ENCODE results near the gene BCL7C.

The BCL7C gene

GRCh38 chr16:30931068-30931650 lies 37.3 kb upstream of the BCL7C start:
- ChIA-PET CTCF (interaction anchor here (9.9 kb wide), 1 partner anchor 8 kb away, joined by 98 read pairs; no protein-coding TSS in a partner anchor), POLR2A (no interaction called here)
- Histone ChIP-seq H3K27me3 (replicated peaks in 2 of 5; ENCODE audit: control insufficient read depth in 4 of 5, insufficient read depth in 5 of 5, low read length in 4 of 5) (no peaks in the 10 kb centered on the region), H3K9me3 (ENCODE audit: control extremely low read depth in 1 of 5, control insufficient read depth in 4 of 5, insufficient read depth in 2 of 5, low read depth in 1 of 5, low read length in 4 of 5) (no peaks in the 10 kb centered on the region), H3K4me1 (ENCODE audit: control extremely low read depth in 1 of 4, control insufficient read depth in 4 of 4, insufficient read depth in 4 of 4, low read length in 3 of 4) (peaks cover 0 to 19% (median 15%) of the 10 kb centered on the region in 4 experiments), H3K27ac (ENCODE audit: insufficient read depth in 1 of 2, low read depth in 1 of 2, low read length in 2 of 2, poor library complexity in 1 of 2, severe bottlenecking in 2 of 2) (no peak overlapping the region), H3K36me3 (ENCODE audit: control insufficient read depth in 4 of 4, insufficient read depth in 4 of 4, low read length in 3 of 4) (peaks cover 9 to 68% (median 37%) of the 10 kb centered on the region in 4 experiments), H3K4me3 (ENCODE audit: control insufficient read depth in 1 of 7, extremely low read depth in 1 of 7, insufficient read depth in 4 of 7, low read depth in 2 of 7, low read length in 6 of 7) (no peak overlapping the region)
- 86% methylated on average over 10 of the region's 12 CpGs for WGBS (ENCODE audit: insufficient coverage)
- no peak for DNase-seq

- peaks cover 9 to 72% (median 38%) of the 10 kb centered on the region in 4 experiments for H3K36me3 ChIP-seq (ENCODE audit: control insufficient read depth in 4 of 4, insufficient read depth in 4 of 4, low read length in 3 of 4)
- H3K4me1 ChIP-seq (ENCODE audit: control extremely low read depth in 1 of 4, control insufficient read depth in 4 of 4, insufficient read depth in 4 of 4, low read length in 3 of 4) = peaks cover 0 to 19% (median 18%) of the 10 kb centered on the region in 4 experiments
- no peak overlapping the region for H3K27ac ChIP-seq (ENCODE audit: insufficient read depth in 1 of 2, low read depth in 1 of 2, low read length in 2 of 2, poor library complexity in 1 of 2, severe bottlenecking in 2 of 2)
- DNase-seq = no peak
- ChIA-PET POLR2A (no interaction called here), CTCF (interaction anchor here (9.9 kb wide), 1 partner anchor 9 kb away, joined by 98 read pairs; no protein-coding TSS in a partner anchor)
- H3K4me3 ChIP-seq (ENCODE audit: control insufficient read depth in 1 of 7, extremely low read depth in 1 of 7, insufficient read depth in 4 of 7, low read depth in 2 of 7, low read length in 6 of 7) = no peak overlapping the region
- H3K9me3 ChIP-seq (ENCODE audit: control extremely low read depth in 1 of 5, control insufficient read depth in 4 of 5, insufficient read depth in 2 of 5, low read depth in 1 of 5, low read length in 4 of 5) = no peaks in the 10 kb centered on the region
- H3K27me3 ChIP-seq (replicated peaks in 2 of 5; ENCODE audit: control insufficient read depth in 4 of 5, insufficient read depth in 5 of 5, low read length in 4 of 5) = no peaks in the 10 kb centered on the region
- WGBS (ENCODE audit: insufficient coverage) = 96% methylated on average over 31 of the region's 35 CpGs
Observed at GRCh38 chr16:30930160-30930571, 36.3 kb upstream of the BCL7C start.

- DNase-seq = no peak
- CTCF ChIA-PET = interaction anchor here (9.9 kb wide), 1 partner anchor 10 kb away, joined by 98 read pairs; no protein-coding TSS in a partner anchor
- H3K9me3 ChIP-seq (ENCODE audit: control extremely low read depth in 1 of 5, control insufficient read depth in 4 of 5, insufficient read depth in 2 of 5, low read depth in 1 of 5, low read length in 4 of 5) = no peaks in the 10 kb centered on the region
- peaks cover 0 to 21% (median 20%) of the 10 kb centered on the region in 4 experiments for H3K4me1 ChIP-seq (ENCODE audit: control extremely low read depth in 1 of 4, control insufficient read depth in 4 of 4, insufficient read depth in 4 of 4, low read length in 3 of 4)
- no peak overlapping the region for H3K4me3 ChIP-seq (ENCODE audit: control insufficient read depth in 1 of 7, extremely low read depth in 1 of 7, insufficient read depth in 4 of 7, low read depth in 2 of 7, low read length in 6 of 7)
- WGBS (ENCODE audit: insufficient coverage) = 92% methylated on average over 7 of the region's 7 CpGs
- peaks cover 8 to 66% (median 38%) of the 10 kb centered on the region in 4 experiments for H3K36me3 ChIP-seq (ENCODE audit: control insufficient read depth in 4 of 4, insufficient read depth in 4 of 4, low read length in 3 of 4)
- no peaks in the 10 kb centered on the region for H3K27me3 ChIP-seq (replicated peaks in 2 of 5; ENCODE audit: control insufficient read depth in 4 of 5, insufficient read depth in 5 of 5, low read length in 4 of 5)
- no peak overlapping the region for H3K27ac ChIP-seq (ENCODE audit: insufficient read depth in 1 of 2, low read depth in 1 of 2, low read length in 2 of 2, poor library complexity in 1 of 2, severe bottlenecking in 2 of 2)
- POLR2A ChIA-PET = no interaction called here
Observed at GRCh38 chr16:30929167-30929566, 35.3 kb upstream of the BCL7C start.

- H3K27me3 ChIP-seq (replicated peaks in 2 of 5; ENCODE audit: control insufficient read depth in 4 of 5, insufficient read depth in 5 of 5, low read length in 4 of 5) = no peaks in the 10 kb centered on the region
- H3K4me3 ChIP-seq (ENCODE audit: control insufficient read depth in 1 of 7, extremely low read depth in 1 of 7, insufficient read depth in 4 of 7, low read depth in 2 of 7, low read length in 6 of 7) = no peak overlapping the region
- DNase-seq = no peak
- no peaks in the 10 kb centered on the region for H3K9me3 ChIP-seq (ENCODE audit: control extremely low read depth in 1 of 5, control insufficient read depth in 4 of 5, insufficient read depth in 2 of 5, low read depth in 1 of 5, low read length in 4 of 5)
- CTCF ChIA-PET = interaction anchor here (9.9 kb wide), 1 partner anchor 11 kb away, joined by 98 read pairs; no protein-coding TSS in a partner anchor
- H3K27ac ChIP-seq (ENCODE audit: insufficient read depth in 1 of 2, low read depth in 1 of 2, low read length in 2 of 2, poor library complexity in 1 of 2, severe bottlenecking in 2 of 2) = no peak overlapping the region
- peaks cover 0 to 23% (median 21%) of the 10 kb centered on the region in 4 experiments for H3K4me1 ChIP-seq (ENCODE audit: control extremely low read depth in 1 of 4, control insufficient read depth in 4 of 4, insufficient read depth in 4 of 4, low read length in 3 of 4)
- peaks cover 8 to 64% (median 38%) of the 10 kb centered on the region in 4 experiments for H3K36me3 ChIP-seq (ENCODE audit: control insufficient read depth in 4 of 4, insufficient read depth in 4 of 4, low read length in 3 of 4)
- POLR2A ChIA-PET = no interaction called here
- WGBS (ENCODE audit: insufficient coverage) = 93% methylated on average over 5 of the region's 11 CpGs
Observed at GRCh38 chr16:30928390-30928789, 34.5 kb upstream of the BCL7C start.

- CTCF ChIA-PET = interaction anchor here (2.4 to 9.9 kb wide), 2 partner anchors 12 to 26 kb away, joined by 8 to 98 read pairs; no protein-coding TSS in a partner anchor
- DNase-seq = peak in 2 of 3 donors; percentile 67 to 69
- no peaks in the 10 kb centered on the region for H3K27me3 ChIP-seq (replicated peaks in 2 of 5; ENCODE audit: control insufficient read depth in 4 of 5, insufficient read depth in 5 of 5, low read length in 4 of 5)
- H3K9me3 ChIP-seq (ENCODE audit: control extremely low read depth in 1 of 5, control insufficient read depth in 4 of 5, insufficient read depth in 2 of 5, low read depth in 1 of 5, low read length in 4 of 5) = no peaks in the 10 kb centered on the region
- 82% methylated on average over 10 of the region's 15 CpGs for WGBS (ENCODE audit: insufficient coverage)
- H3K4me1 ChIP-seq (ENCODE audit: control extremely low read depth in 1 of 4, control insufficient read depth in 4 of 4, insufficient read depth in 4 of 4, low read length in 3 of 4) = peaks cover 0 to 23% (median 21%) of the 10 kb centered on the region in 4 experiments
- H3K36me3 ChIP-seq (ENCODE audit: control insufficient read depth in 4 of 4, insufficient read depth in 4 of 4, low read length in 3 of 4) = peaks cover 8 to 64% (median 37%) of the 10 kb centered on the region in 4 experiments
- no peak overlapping the region for H3K4me3 ChIP-seq (ENCODE audit: control insufficient read depth in 1 of 7, extremely low read depth in 1 of 7, insufficient read depth in 4 of 7, low read depth in 2 of 7, low read length in 6 of 7)
- POLR2A ChIA-PET = no interaction called here
- no peak overlapping the region for H3K27ac ChIP-seq (ENCODE audit: insufficient read depth in 1 of 2, low read depth in 1 of 2, low read length in 2 of 2, poor library complexity in 1 of 2, severe bottlenecking in 2 of 2)
Observed at GRCh38 chr16:30927789-30928378, 34.0 kb upstream of the BCL7C start.

GRCh38 chr16:30926937-30927788 lies 33.3 kb upstream of the BCL7C start:
- Histone ChIP-seq H3K27ac (ENCODE audit: insufficient read depth in 1 of 2, low read depth in 1 of 2, low read length in 2 of 2, poor library complexity in 1 of 2, severe bottlenecking in 2 of 2) (no peak overlapping the region), H3K4me1 (ENCODE audit: control extremely low read depth in 1 of 4, control insufficient read depth in 4 of 4, insufficient read depth in 4 of 4, low read length in 3 of 4) (peaks cover 0 to 23% (median 22%) of the 10 kb centered on the region in 4 experiments), H3K9me3 (ENCODE audit: control extremely low read depth in 1 of 5, control insufficient read depth in 4 of 5, insufficient read depth in 2 of 5, low read depth in 1 of 5, low read length in 4 of 5) (no peaks in the 10 kb centered on the region), H3K27me3 (replicated peaks in 2 of 5; ENCODE audit: control insufficient read depth in 4 of 5, insufficient read depth in 5 of 5, low read length in 4 of 5) (no peaks in the 10 kb centered on the region), H3K36me3 (ENCODE audit: control insufficient read depth in 4 of 4, insufficient read depth in 4 of 4, low read length in 3 of 4) (peaks cover 8 to 59% (median 34%) of the 10 kb centered on the region in 4 experiments), H3K4me3 (ENCODE audit: control insufficient read depth in 1 of 7, extremely low read depth in 1 of 7, insufficient read depth in 4 of 7, low read depth in 2 of 7, low read length in 6 of 7) (no peak overlapping the region)
- no peak for DNase-seq
- 95% methylated on average over 16 of the region's 22 CpGs for WGBS (ENCODE audit: insufficient coverage)
- ChIA-PET CTCF (interaction anchor here (2.4 to 9.9 kb wide), 2 partner anchors 12 to 27 kb away, joined by 8 to 98 read pairs; no protein-coding TSS in a partner anchor), POLR2A (no interaction called here)
